GM12872 (cell line): ENCODE measurements around the gene DNAJC30.

ENCODE experiments used
- CTCF ChIP-seq: IDR thresholded peaks from 3 replicates; pipeline ENCODE4 v1.5.1; 2011; ENCODE audit warnings: low read depth, mild to moderate bottlenecking, low read length, moderate library complexity; ENCODE audit not compliant: insufficient read depth

Gene DNAJC30

GRCh38 chr7:73635428-73636200 is 47.6 kb downstream of the DNAJC30 start:
- no peak for TF ChIP-seq CTCF

DNA sequence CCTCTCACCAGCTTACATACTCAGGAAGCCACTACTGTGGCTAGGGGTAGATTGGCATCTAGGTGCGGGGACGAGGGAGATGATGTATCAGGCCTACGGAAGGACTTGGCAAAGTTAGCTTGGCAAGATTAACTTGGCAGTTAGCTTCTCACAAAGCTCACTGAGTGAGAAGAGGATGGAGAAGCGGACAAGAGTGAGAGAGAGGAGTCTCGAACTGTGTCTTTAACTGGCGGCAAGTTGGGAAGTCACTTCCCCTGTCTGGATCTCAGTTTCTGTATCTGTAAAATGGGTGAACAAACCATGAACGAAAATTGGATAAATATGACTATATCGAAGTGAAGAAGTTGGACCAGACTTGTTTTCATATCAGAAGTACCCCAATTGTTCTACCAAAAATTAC is 49.4 kb downstream of the DNAJC30 start:
- no peak for TF ChIP-seq CTCF

GRCh38 chr7:73633323-73633722 is 49.9 kb downstream of the DNAJC30 start:
- TF ChIP-seq CTCF, result no peak

GRCh38 chr7:73631558-73631957 is 51.7 kb downstream of the DNAJC30 start:
- no peak for TF ChIP-seq CTCF
